Keratinocyte (primary cell): ENCODE data around the gene RGSL1. TPM values are rescaled to one million over a fixed set of nuclear protein-coding genes. Genes with fewer than 3 reads are reported as not detected.

ENCODE experiments used
- DNase-seq: peaks from one replicate; pipeline ENCODE4 v3.0.0-alpha.2; 2011; ENCODE audit warnings: low read depth, missing footprints, low spot score
- FAIRE-seq: peaks from 2 replicates; lab custom pipeline; 2011; peaks lifted over from hg19 to GRCh38; lab: Jason Lieb, UNC
- H2AFZ ChIP-seq: 2 replicates; pipeline ENCODE4 v1.6.0; 2012; ENCODE audit warnings: low read length, control low read depth, inconsistent platforms; ENCODE audit not compliant: control insufficient read depth
- H3K27ac ChIP-seq: 2 replicates; pipeline ENCODE4 v1.5.1; 2011; ENCODE audit warnings: low read length; ENCODE audit not compliant: control insufficient read depth, insufficient read depth
- H3K27me3 ChIP-seq: 3 replicates; pipeline ENCODE4 v1.6.0; 2011; ENCODE audit warnings: low read length; ENCODE audit not compliant: control insufficient read depth, insufficient read depth; ENCODE audit errors: extremely low read depth
- H3K36me3 ChIP-seq, 2 experiments: 2 replicates in 1 of 2; 3 replicates in 1 of 2; pipeline ENCODE4 v1.5.1; 2011; ENCODE audit warnings: low read length in 2 of 2, mild to moderate bottlenecking in 1 of 2; ENCODE audit not compliant: control insufficient read depth in 2 of 2, insufficient read depth in 2 of 2; ENCODE audit errors: extremely low read depth in 1 of 2
- H3K4me1 ChIP-seq: 3 replicates; pipeline ENCODE4 v1.5.1; 2011; ENCODE audit warnings: low read length; ENCODE audit not compliant: control insufficient read depth, insufficient read depth; ENCODE audit errors: extremely low read depth
- H3K4me2 ChIP-seq: 3 replicates; pipeline ENCODE4 v1.6.0; 2011; ENCODE audit warnings: low read depth, low read length; ENCODE audit not compliant: control insufficient read depth, insufficient read depth; ENCODE audit errors: extremely low read depth
- H3K4me3 ChIP-seq, 3 experiments: fragments of 200-600 bp in 1 of 3; sonication (generic) in 1 of 3; 2 replicates in 2 of 3; 3 replicates in 1 of 3; pipeline ENCODE4 v1.5.1; 2011 to 2016; ENCODE audit warnings: low read length in 3 of 3, mild to moderate bottlenecking in 3 of 3, control low read depth in 2 of 3, inconsistent platforms in 1 of 3, low read depth in 1 of 3, mixed read lengths in 1 of 3, mixed run types in 1 of 3, moderate library complexity in 1 of 3; ENCODE audit not compliant: control insufficient read depth in 2 of 3, insufficient read depth in 2 of 3; ENCODE audit errors: extremely low read depth in 1 of 3
- H3K79me2 ChIP-seq: 2 replicates; pipeline ENCODE4 v1.6.0; 2012; ENCODE audit warnings: low read length; ENCODE audit not compliant: control insufficient read depth, insufficient read depth
- H3K9ac ChIP-seq: 3 replicates; pipeline ENCODE4 v1.6.0; 2011; ENCODE audit warnings: low read length; ENCODE audit not compliant: control insufficient read depth, insufficient read depth; ENCODE audit errors: extremely low read depth
- H3K9me1 ChIP-seq: 3 replicates; pipeline ENCODE4 v1.6.0; 2011; ENCODE audit warnings: low read length; ENCODE audit not compliant: control insufficient read depth, insufficient read depth; ENCODE audit errors: extremely low read depth
- H3K9me3 ChIP-seq: 2 replicates; pipeline ENCODE4 v1.5.1; 2012; ENCODE audit warnings: low read depth, low read length; ENCODE audit not compliant: control insufficient read depth
- H4K20me1 ChIP-seq: 3 replicates; pipeline ENCODE4 v1.6.0; 2011; ENCODE audit warnings: low read length; ENCODE audit not compliant: control insufficient read depth, insufficient read depth; ENCODE audit errors: extremely low read depth
- CTCF ChIP-seq, 3 experiments: IDR thresholded peaks in 1 of 3; conservative IDR thresholded peaks in 1 of 3; optimal IDR thresholded peaks in 1 of 3; 2 replicates in 2 of 3; 3 replicates in 1 of 3; pipeline versions ENCODE3 to v1.5.1; 2011; ENCODE audit warnings: low read length in 3 of 3, mild to moderate bottlenecking in 3 of 3, moderate library complexity in 2 of 3, control low read depth in 1 of 3, inconsistent platforms in 1 of 3; ENCODE audit not compliant: insufficient read depth in 2 of 3; ENCODE audit errors: extremely low read depth in 1 of 3
- EZH2 ChIP-seq: IDR thresholded peaks from one replicate; pipeline ENCODE4 v1.6.1; 2012; ENCODE audit warnings: inconsistent platforms, mild to moderate bottlenecking, low read length, moderate library complexity
- dilution Hi-C: fragments of 300-500 bp; cut with MboI; formaldehyde crosslinking; loops from one replicate; pipeline ENCODE4 v1.7.0; 2020; ENCODE audit warnings: low sequenced_read_pairs; ENCODE audit not compliant: extremely low pct_ligation_motif_present
- polyA plus RNA-seq, 5 experiments: library from polyadenylated mRNA; depleted of rRNA in 3 of 5; stranded (reverse) in 3 of 5; stranded (forward) in 1 of 5; unstranded in 1 of 5; fragments of >200 nt; gene quantifications; 1 replicate in 1 of 5; 2 replicates in 3 of 5; 3 replicates in 1 of 5; pipeline versions ENCODE4 v1.2.1 to v1.2.3, GENCODE V29; 2011 to 2012; ENCODE audit warnings: missing spikeins in 2 of 5, low read depth in 1 of 5, low replicate concordance in 1 of 5

The RGSL1 gene
- polyA plus RNA-seq, 1 donor (not counting 4 experiments of a cell fraction or from before 2014, with no cell fraction given): not detected

- Histone ChIP-seq H3K9ac (no peak overlapping the region), H3K27me3 (peaks cover 5% of the 10 kb centered on the region), H3K9me1 (no peaks in the 10 kb centered on the region), H3K4me2 (no peak overlapping the region), H3K9me3 (no peaks in the 10 kb centered on the region), H2AFZ (no peak overlapping the region), H3K4me1 (no peaks in the 10 kb centered on the region), H3K4me3 (no peak overlapping the region), H3K79me2 (no peaks in the 10 kb centered on the region), H3K36me3 (no peaks in the 10 kb centered on the region), H4K20me1 (no peaks in the 10 kb centered on the region), H3K27ac (no peak overlapping the region)
- TF ChIP-seq EZH2: no peak
- no peak for TF ChIP-seq CTCF (optimal IDR thresholded peaks at IDR 0.05 in 1 of 3, IDR thresholded peaks at IDR 0.05 in 1 of 3, conservative IDR thresholded peaks at IDR 0.05 in 1 of 3; ENCODE audit: extremely low read depth in 1 of 3, insufficient read depth in 2 of 3, low read length in 3 of 3)
- dilution Hi-C loops: loop anchor here (25.0 kb wide), 3 partner anchors 160 to 510 kb away; partner anchors contain the start of gene NPL
- no peak for DNase-seq
- FAIRE-seq: no peak
Observed at GRCh38 chr1:182596934-182597333, 147.0 kb downstream of the RGSL1 start.

- TF ChIP-seq EZH2 (no peak), CTCF (optimal IDR thresholded peaks at IDR 0.05 in 1 of 3, IDR thresholded peaks at IDR 0.05 in 1 of 3, conservative IDR thresholded peaks at IDR 0.05 in 1 of 3; ENCODE audit: extremely low read depth in 1 of 3, insufficient read depth in 2 of 3, low read length in 3 of 3) (no peak)
- H3K27me3 ChIP-seq: peaks cover 11% of the 10 kb centered on the region
- no peaks in the 10 kb centered on the region for H3K4me1 ChIP-seq
- FAIRE-seq (no peak), DNase-seq (no peak)
- H3K36me3 ChIP-seq: no peaks in the 10 kb centered on the region
- H3K9me3 ChIP-seq: no peaks in the 10 kb centered on the region
- H4K20me1 ChIP-seq: no peaks in the 10 kb centered on the region
- H3K4me3 ChIP-seq: no peak overlapping the region
- dilution Hi-C loops: loop anchor here (25.0 kb wide), 3 partner anchors 161 to 511 kb away; partner anchors contain the start of gene NPL
- no peak overlapping the region for H3K27ac ChIP-seq
- no peaks in the 10 kb centered on the region for H3K79me2 ChIP-seq
- H3K4me2 ChIP-seq: no peak overlapping the region
- no peak overlapping the region for H3K9ac ChIP-seq
- no peaks in the 10 kb centered on the region for H3K9me1 ChIP-seq
- H2AFZ ChIP-seq: no peak overlapping the region
Observed at GRCh38 chr1:182598296-182598695, 148.3 kb downstream of the RGSL1 start.
